Fibroblast of pulmonary artery (primary cell): ENCODE measurements around the gene AP5M1.

Source experiments
- DNase-seq: peaks from one replicate; pipeline ENCODE4 v3.0.0-alpha.2; 2010; ENCODE audit warnings: low read depth
- H3K4me3 ChIP-seq: replicated peaks from 2 replicates; pipeline ENCODE4 v1.5.1; 2011; ENCODE audit warnings: low read depth, mild to moderate bottlenecking, control low read depth, low read length, moderate library complexity
- CTCF ChIP-seq: IDR thresholded peaks from 2 replicates; pipeline ENCODE4 v1.5.1; 2011; ENCODE audit warnings: mild to moderate bottlenecking, control low read depth, low read length, inconsistent platforms; ENCODE audit errors: missing control alignments

The AP5M1 gene

DNA sequence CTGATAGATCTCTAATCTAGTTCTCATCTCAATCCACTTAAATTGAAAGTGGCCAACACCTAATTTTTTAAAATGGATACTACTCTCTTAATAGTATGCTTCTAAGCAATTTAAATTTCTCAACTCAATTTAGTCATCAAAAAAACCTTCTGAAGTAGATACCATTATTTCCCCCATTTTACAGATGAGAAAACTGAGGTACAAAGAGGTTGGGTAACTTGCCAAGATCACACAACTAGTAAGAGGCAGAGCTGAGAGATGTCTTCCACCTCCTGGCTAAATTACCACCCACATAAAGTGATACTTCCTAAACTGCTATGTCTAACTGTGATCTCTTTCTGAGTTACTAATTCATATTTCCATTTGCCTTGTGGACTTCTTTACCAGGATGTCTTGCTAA lies 6.7 kb upstream of the AP5M1 start:
- no peak overlapping the region for H3K4me3 ChIP-seq
- no peak for DNase-seq
- TF ChIP-seq CTCF: no peak

GRCh38 chr14:57266065-57266464 lies 2.7 kb upstream of the AP5M1 start:
- TF ChIP-seq CTCF: no peak
- H3K4me3 ChIP-seq: no peak overlapping the region
- DNase-seq: peak; percentile 36

DNA sequence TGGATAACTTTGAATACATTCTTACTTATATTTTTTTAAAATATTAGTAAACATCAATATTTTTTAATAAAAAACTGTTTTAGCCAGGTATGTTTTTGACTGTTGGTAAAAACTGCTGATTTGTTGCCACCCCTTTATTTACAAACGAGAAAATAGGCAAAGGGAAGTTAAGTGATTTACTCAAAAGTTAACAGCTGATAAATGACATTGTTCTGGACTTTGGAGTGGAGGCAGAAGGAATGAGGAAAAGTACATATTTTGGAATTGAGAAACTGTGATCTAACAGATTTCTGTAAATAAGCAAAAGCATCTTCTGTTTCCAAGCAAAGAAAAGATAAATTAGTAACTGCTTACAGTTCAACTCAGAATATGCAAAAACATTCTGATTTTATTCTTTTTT lies 4.5 kb downstream of the AP5M1 start:
- no peak for TF ChIP-seq CTCF
- DNase-seq: no peak
- no peak overlapping the region for H3K4me3 ChIP-seq

- H3K4me3 ChIP-seq: no peak overlapping the region
- TF ChIP-seq CTCF: no peak
- no peak for DNase-seq
Observed at GRCh38 chr14:57274551-57274950, 5.8 kb downstream of the AP5M1 start.

DNA sequence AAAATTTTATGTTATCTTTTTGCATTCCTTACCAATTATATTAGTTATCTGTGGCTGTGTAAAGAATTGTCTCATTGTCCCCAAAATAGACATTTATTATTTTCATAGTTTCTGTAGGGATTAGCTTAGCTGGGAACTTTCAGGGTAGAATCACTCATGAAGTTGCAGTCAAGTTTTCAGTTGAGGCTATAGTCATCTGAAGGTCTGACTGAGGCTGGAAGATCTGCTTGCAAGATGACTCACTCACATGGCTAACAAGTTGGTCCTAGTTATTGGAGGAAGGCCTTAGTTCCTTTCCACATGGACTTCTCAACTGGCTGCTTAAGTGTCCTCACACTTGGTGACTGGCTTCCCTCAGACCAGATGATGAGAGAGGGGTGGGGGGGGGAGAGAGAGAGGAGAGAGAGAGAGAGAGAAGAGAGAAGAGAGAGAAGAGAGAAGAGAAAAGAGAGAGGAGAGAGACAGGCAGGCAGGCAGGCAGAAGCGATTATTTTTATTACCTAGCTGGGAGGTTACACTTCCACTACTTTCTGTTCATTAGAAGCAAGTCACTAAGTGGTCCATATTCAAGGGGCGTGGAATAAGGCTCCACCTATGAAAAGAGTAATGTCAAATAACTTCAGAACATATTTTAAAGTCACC lies 6.4 kb downstream of the AP5M1 start:
- TF ChIP-seq CTCF: no peak
- H3K4me3 ChIP-seq: no peak overlapping the region
- DNase-seq: no peak

DNA sequence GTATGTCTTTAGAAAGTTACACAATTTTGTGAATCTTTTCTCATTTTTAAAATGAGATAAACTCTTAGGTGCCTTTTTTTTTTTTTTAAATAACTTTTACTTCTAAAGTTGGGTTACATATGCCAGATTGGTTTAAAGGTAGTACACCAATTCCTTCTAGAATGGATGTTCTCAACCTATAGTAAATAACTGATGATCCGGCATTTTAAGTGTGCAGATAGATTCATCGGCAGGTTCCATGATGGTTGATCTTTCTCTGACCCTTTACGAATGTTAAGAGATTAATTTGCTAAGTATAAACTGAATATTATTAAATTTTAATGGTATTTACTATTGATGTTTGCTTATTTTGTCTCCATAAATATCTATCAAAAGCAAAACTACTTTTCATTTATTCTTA lies 8.3 kb downstream of the AP5M1 start:
- no peak for TF ChIP-seq CTCF
- H3K4me3 ChIP-seq: no peak overlapping the region

DNA sequence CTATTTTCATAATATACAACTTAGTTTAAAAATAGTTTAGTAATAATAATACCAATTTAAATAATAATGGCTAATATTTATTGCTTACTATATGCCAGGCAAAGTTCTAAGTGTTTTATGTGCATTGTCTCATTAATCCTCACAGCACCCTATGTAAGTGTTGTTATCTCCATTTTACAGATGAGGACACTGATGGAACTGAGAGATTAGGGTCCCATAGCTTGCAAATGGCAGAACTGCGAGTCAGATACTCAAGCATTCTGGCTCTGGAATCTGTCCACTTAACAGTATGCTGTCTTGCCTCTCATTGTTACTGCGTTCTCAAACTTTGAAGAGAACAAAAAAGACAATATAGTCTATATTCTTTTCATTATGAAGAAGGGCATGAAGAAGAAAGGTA lies 19.0 kb downstream of the AP5M1 start:
- no peak for DNase-seq
- no peak overlapping the region for H3K4me3 ChIP-seq
- TF ChIP-seq CTCF: no peak

More for the DNA sequence above, 8.3 kb downstream of the AP5M1 start:
- no peak for DNase-seq
